Fibroblast of mammary gland (primary cell): Measurements from ENCODE around the gene DEFB115.
"Not testable (repeated sequence)": the region's sequence is repeated elsewhere in the genome, so short reads cannot be mapped to it uniquely, and the experiment has no call there.

Experiments used
- DNase-seq: peaks from one replicate; pipeline ENCODE4 v3.0.0-alpha.2; 2010; ENCODE audit warnings: low read depth
- H3K4me3 ChIP-seq: 2 replicates; pipeline ENCODE4 v1.5.1; 2011; ENCODE audit warnings: low read depth, mild to moderate bottlenecking, low read length, moderate library complexity; ENCODE audit not compliant: control insufficient read depth
- TF ChIP-seq, protein P1 (sequence below): conservative IDR thresholded peaks from 2 replicates; pipeline ENCODE4 v1.5.1; 2011; ENCODE audit warnings: low read depth, low read length, inconsistent platforms; ENCODE audit not compliant: control insufficient read depth, insufficient read depth

The DEFB115 gene

GRCh38 chr20:31278178-31278577 lies 20.7 kb downstream of the DEFB115 start:
- TF ChIP-seq, protein P1, sequence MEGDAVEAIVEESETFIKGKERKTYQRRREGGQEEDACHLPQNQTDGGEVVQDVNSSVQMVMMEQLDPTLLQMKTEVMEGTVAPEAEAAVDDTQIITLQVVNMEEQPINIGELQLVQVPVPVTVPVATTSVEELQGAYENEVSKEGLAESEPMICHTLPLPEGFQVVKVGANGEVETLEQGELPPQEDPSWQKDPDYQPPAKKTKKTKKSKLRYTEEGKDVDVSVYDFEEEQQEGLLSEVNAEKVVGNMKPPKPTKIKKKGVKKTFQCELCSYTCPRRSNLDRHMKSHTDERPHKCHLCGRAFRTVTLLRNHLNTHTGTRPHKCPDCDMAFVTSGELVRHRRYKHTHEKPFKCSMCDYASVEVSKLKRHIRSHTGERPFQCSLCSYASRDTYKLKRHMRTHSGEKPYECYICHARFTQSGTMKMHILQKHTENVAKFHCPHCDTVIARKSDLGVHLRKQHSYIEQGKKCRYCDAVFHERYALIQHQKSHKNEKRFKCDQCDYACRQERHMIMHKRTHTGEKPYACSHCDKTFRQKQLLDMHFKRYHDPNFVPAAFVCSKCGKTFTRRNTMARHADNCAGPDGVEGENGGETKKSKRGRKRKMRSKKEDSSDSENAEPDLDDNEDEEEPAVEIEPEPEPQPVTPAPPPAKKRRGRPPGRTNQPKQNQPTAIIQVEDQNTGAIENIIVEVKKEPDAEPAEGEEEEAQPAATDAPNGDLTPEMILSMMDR, result no peak
- no peak for DNase-seq
- no peak overlapping the region for H3K4me3 ChIP-seq

DNA sequence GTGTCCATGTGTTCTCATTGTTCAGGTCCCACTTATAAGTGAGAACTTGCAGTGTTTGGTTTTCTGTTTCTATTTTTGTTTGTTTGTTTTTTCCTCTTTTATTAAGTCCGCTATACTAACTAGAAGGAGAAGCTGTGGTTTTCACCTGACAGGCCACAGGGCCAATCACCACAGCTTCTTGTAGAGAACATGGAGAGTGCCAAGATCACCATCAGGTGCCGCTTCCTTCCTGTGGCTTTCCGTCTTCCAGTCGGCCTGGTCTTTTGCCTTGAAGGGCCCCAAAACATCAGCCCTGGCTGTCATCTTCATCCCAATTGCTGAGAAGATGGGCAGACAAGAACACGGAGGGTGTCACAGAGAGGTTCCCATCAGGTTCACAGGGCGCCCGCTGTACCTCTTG lies 27.5 kb downstream of the DEFB115 start:
- not testable (repeated sequence) for H3K4me3 ChIP-seq, DNase-seq

- DNase-seq, result no peak
- TF ChIP-seq, protein P1, result no peak
- no peak within 1 kb of the TSS for H3K4me3 ChIP-seq
Observed at GRCh38 chr20:31308535-31309162, 51.2 kb downstream of the DEFB115 start, which contains the start of gene DEFB116. Gene DEFB116, minus strand, starts transcription at chr20:31308585. Its CDS starts 0 bp downstream, at chr20:31308585.
